ENCODE measurements around the gene ORAI2. TPM values are rescaled to one million over a fixed set of nuclear protein-coding genes. Genes with fewer than 3 reads are reported as not detected.

Gene ORAI2
- total and polyA plus RNA-seq, 8 donors, result 4.1 to 13.5 (median 7.1) TPM

- Histone ChIP-seq H3K4me1 (no peaks in the 10 kb centered on the region), H3K27ac (no peak overlapping the region), H3K4me3 (no peak overlapping the region), H3K9me3 (no peaks in the 10 kb centered on the region), H3K36me3 (peaks cover 0 to 5% (median 0%) of the 10 kb centered on the region in 3 donors), H3K27me3 (no peaks in the 10 kb centered on the region)
- FAIRE-seq (no peak), ATAC-seq (no peak), DNase-seq (no peak)
- intact Hi-C loops (cut with DNase I), result no loop called here
- 77 to 78% methylated on average over 3 of the region's 3 CpGs for WGBS, 2 donors
- no peak for TF ChIP-seq CTCF (IDR thresholded peaks at IDR 0.05)
Observed at GRCh38 chr7:102417105-102417504, 16.3 kb upstream of the ORAI2 start.

GRCh38 chr7:102418592-102418991 is 14.8 kb upstream of the ORAI2 start:
- FAIRE-seq (no peak), DNase-seq (no peak), ATAC-seq (no peak)
- Histone ChIP-seq H3K27ac (no peak overlapping the region), H3K4me3 (no peak overlapping the region), H3K36me3 (peaks cover 0 to 5% (median 0%) of the 10 kb centered on the region in 3 donors), H3K9me3 (no peaks in the 10 kb centered on the region), H3K27me3 (no peaks in the 10 kb centered on the region), H3K4me1 (no peaks in the 10 kb centered on the region)
- TF ChIP-seq CTCF (IDR thresholded peaks at IDR 0.05), result no peak
- WGBS, 2 donors, result 95 to 97% methylated on average over 5 of the region's 5 CpGs
- intact Hi-C loops (cut with DNase I), result no loop called here

- FAIRE-seq (no peak), DNase-seq (no peak), ATAC-seq (no peak)
- no peaks in the 10 kb centered on the region for H3K4me1 ChIP-seq
- H3K4me3 ChIP-seq, result no peak overlapping the region
- peaks cover 0 to 8% (median 6%) of the 10 kb centered on the region in 3 donors for H3K36me3 ChIP-seq
- no peak overlapping the region for H3K27ac ChIP-seq
- TF ChIP-seq CTCF (IDR thresholded peaks at IDR 0.05), result no peak
- no peaks in the 10 kb centered on the region for H3K9me3 ChIP-seq
- intact Hi-C loops (cut with DNase I), result no loop called here
- WGBS, 2 donors, result 92 to 93% methylated on average over 10 of the region's 10 CpGs
- H3K27me3 ChIP-seq, result no peaks in the 10 kb centered on the region
Observed at GRCh38 chr7:102421706-102422240, 11.6 kb upstream of the ORAI2 start.

GRCh38 chr7:102424129-102424551 is 9.2 kb upstream of the ORAI2 start:
- Histone ChIP-seq H3K27me3 (no peaks in the 10 kb centered on the region), H3K27ac (no peak overlapping the region), H3K4me3 (no peak overlapping the region), H3K9me3 (no peaks in the 10 kb centered on the region), H3K36me3 (peaks cover 0 to 8% (median 6%) of the 10 kb centered on the region in 3 donors), H3K4me1 (no peaks in the 10 kb centered on the region)
- intact Hi-C loops (cut with DNase I), result no loop called here
- ATAC-seq (no peak), FAIRE-seq (no peak), DNase-seq (no peak)
- TF ChIP-seq CTCF (IDR thresholded peaks at IDR 0.05), result no peak
- WGBS, 2 donors, result 84 to 85% methylated on average over 12 of the region's 12 CpGs

- Histone ChIP-seq H3K36me3 (peaks cover 0 to 8% (median 6%) of the 10 kb centered on the region in 3 donors), H3K9me3 (no peaks in the 10 kb centered on the region), H3K4me1 (no peaks in the 10 kb centered on the region), H3K27me3 (no peaks in the 10 kb centered on the region), H3K27ac (peak overlapping the region in 2 of 4 donors; percentile 48 to 72), H3K4me3 (no peak overlapping the region)
- FAIRE-seq (no peak), ATAC-seq (peak in 2 of 4 donors; percentile 14 to 49), DNase-seq (no peak)
- intact Hi-C loops (cut with DNase I), result no loop called here
- TF ChIP-seq CTCF (IDR thresholded peaks at IDR 0.05), result no peak
- WGBS, 2 donors, result 84 to 85% methylated on average over 13 of the region's 13 CpGs
Observed at GRCh38 chr7:102424787-102425218, 8.6 kb upstream of the ORAI2 start.

Data from pancreas (tissue), 10 donors.